Vagina (tissue), 2 donors: ENCODE measurements around the gene KMT2A.

Experiments
- POLR2A ChIP-seq, 2 donors: fragments of 450-650 bp; IDR thresholded peaks; one replicate each; pipeline ENCODE4 v1.6.1; 2017; ENCODE audit warnings: antibody characterized with exemption in 2 of 2, mild to moderate bottlenecking in 2 of 2, moderate library complexity in 2 of 2
- POLR2AphosphoS5 ChIP-seq, 2 donors: sonication (generic); formaldehyde crosslinking; IDR thresholded peaks; one replicate each; pipeline ENCODE4 v1.9.0; 2017; ENCODE audit warnings: antibody characterized with exemption in 2 of 2, mild to moderate bottlenecking in 2 of 2, low read depth in 1 of 2; ENCODE audit not compliant: insufficient read depth in 1 of 2

DNA sequence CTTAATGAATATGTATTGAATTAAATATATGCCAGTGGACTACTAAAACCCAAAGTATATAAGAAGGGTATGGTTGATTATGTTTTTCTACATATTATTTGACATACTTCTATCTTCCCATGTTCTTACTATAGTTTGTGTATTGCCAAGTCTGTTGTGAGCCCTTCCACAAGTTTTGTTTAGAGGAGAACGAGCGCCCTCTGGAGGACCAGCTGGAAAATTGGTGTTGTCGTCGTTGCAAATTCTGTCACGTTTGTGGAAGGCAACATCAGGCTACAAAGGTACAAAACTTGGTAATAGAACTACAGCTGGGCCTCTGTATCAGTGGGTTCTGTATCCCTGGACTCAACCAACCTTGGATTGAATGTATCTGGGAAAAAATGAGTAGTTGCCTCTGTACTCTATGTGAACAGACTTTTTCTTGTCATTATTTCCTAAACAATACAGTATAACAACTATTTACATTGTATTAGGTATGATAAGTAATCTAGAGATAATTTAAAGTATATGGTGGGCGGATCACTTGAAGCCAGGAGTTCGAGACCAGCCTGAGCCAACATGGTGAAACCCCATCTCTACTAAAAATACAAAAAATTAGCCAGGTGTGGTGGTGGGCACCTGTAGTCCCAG, 52.3 kb downstream of the KMT2A start:
- TF ChIP-seq POLR2A (IDR thresholded peaks at IDR 0.05): no peak
- TF ChIP-seq POLR2AphosphoS5 (IDR thresholded peaks at IDR 0.05; ENCODE audit: insufficient read depth in 1 of 2, low read depth in 1 of 2): peak in 1 of 2 donors; percentile 20
